Stimulated activated CD8-positive, alpha-beta memory T cell treated with anti-CD3 and anti-CD28 coated beads, Interleukin-7, amount 100 ng/mL, for 1 hour (primary cell): ENCODE measurements around the gene FILIP1.

Experiments
- DNase-seq, 2 donors: peaks; one replicate each; pipeline ENCODE4 v3.0.0-alpha.2; 2020; ENCODE audit warnings: low read depth in 2 of 2

FILIP1 gene

GRCh38 chr6:75268121-75268987 is 225.2 kb downstream of the FILIP1 start:
- no peak for DNase-seq

DNA sequence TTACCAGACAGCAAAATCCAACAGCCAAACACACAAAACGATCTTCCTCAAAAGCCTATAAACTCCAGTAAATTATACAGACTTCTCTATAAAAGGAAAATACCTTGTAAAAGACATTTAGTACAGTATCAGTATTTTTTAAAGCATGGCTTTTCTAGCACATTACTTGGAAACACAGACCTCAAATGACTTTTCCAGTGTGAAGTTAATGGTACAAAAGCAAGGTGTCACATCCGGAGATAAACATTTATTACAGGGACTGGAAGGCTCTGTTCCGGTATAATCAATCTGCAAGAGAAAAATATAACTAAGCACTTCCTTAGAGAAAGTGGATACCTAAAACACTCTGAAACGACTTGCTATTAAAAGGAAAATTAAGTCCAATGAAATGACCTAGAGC is 226.1 kb downstream of the FILIP1 start:
- no peak for DNase-seq

DNA sequence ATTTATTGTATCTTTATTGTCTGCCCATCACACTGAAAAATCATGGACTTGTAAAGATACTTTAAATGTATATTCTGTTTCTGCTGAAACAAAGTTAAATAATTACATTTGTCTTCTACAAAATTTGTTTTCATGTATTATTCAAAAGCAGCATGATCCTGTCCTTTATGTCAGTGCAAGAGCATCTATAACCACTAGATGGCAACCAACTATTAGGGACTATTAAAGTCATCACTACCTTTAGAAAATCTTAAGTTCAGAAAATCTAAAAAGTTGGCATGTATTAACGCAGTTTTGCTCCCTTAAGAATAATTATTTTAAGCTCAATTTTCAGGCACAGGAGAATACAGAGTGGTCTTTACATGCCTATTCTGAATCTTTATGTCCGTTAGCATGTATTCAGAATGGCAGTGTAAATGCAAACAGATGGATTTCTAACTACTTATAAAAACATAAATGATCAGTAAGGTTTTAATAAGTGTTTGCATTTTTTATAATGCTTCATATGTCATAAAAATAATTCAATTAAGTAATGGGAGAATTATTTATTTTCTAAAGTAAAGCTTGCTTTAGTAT is 226.8 kb downstream of the FILIP1 start:
- no peak for DNase-seq

DNA sequence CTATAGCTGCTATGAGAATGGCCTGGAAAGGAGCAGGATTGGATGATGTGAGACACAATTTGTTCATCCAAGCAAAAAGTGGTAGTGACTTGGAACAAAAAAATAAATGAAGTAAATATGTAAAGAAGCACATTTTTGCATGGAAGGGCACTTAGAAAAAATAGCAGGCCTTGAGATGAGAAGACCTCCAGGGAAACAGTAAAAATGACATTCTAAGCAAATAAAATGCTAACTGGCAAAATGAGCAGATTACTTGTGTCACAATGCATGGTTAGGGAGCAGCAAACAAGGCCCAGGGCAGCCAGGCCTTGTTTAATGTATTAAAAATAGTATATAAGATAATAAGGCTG is 230.2 kb downstream of the FILIP1 start:
- no peak for DNase-seq

DNA sequence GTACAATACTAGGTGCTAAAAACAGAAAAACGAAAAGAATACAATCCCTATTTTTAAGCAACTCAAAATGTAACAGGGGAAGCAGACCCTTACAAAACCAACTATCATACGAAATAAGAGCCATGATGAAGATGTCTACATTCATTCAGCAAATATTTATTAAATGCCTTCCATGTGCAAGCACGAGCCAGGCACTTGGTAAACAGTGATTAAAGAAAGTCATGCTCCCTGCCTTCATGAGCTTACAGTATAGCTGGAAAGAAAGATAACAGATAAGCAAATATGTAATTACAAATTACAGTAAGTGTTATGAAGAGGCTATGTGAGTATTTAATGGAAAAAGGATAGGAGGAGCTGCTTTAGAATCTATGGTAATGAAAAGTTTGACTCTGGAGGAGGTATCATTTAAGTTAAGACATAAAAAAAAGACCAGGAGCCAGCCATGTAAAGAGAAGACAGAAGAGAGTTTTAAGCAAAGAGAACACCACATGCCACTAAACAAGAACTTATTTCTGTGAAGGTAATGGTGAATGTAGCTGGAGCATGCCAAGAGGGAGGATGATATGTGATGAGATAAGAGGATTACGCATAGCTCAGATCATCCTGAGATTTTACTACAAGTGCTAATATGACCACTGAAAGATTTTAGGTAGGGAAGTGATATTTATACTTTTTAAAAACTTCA is 230.7 kb downstream of the FILIP1 start:
- DNase-seq = no peak

- DNase-seq = no peak
Measured at GRCh38 chr6:75261299-75261698, 232.3 kb downstream of the FILIP1 start.

DNA sequence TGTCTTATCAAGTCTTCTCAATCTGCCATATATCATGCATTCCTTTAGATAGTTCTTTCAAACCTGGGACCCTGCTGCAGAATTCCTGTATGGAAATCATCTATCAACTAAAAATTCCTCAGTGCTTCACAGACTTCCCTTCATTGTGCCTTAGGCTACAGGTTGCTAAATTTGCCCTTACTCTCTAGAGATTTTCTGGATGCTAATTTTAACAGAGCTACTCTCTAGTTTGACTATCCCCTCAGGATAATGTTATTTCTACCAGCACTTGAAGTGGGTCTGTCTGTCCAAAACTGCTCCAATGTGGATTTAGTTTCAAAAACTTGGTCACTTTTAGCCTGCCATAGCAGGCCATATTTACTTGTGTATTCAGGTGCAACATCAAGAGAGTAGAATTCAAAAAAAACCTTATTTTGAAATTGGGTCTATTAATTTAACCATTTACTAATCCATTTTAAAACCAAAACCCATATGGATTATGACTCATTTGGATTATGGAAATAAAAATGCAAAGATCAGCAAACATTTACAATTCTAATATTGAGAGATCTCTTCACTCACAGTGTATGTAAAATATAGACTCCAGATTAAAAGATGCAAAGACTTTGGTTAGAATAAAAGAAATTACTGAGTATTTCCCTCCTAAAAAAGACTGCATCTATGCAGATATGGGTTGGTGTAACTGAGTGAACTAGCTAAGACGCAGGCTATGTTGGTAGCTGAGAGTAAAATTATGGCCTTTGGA is 236.1 kb downstream of the FILIP1 start:
- no peak for DNase-seq

- no peak for DNase-seq
Measured at GRCh38 chr6:75250552-75250951, 243.0 kb downstream of the FILIP1 start.

GRCh38 chr6:75249837-75250236 is 243.8 kb downstream of the FILIP1 start:
- DNase-seq = no peak

DNA sequence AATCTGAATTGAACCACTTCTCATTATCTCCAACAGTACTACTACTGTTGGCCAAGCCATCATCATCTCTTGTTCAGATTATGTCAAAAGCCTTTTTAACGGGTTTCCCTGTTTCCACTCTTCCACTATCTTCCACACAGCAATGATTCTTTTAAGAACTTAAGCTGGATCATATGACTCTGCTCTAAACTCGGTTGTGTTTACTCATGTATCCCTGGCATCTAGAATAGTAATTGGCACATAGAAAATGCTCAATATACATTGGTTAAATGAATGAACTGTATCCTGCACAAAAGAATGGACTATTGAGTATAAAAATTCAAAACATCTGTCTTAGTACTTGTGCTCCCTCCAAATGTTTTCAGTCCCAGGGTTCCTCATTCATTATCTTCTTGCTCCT is 247.2 kb downstream of the FILIP1 start:
- DNase-seq = no peak

- no peak for DNase-seq
Measured at GRCh38 chr6:75244063-75244584, 249.5 kb downstream of the FILIP1 start.

DNA sequence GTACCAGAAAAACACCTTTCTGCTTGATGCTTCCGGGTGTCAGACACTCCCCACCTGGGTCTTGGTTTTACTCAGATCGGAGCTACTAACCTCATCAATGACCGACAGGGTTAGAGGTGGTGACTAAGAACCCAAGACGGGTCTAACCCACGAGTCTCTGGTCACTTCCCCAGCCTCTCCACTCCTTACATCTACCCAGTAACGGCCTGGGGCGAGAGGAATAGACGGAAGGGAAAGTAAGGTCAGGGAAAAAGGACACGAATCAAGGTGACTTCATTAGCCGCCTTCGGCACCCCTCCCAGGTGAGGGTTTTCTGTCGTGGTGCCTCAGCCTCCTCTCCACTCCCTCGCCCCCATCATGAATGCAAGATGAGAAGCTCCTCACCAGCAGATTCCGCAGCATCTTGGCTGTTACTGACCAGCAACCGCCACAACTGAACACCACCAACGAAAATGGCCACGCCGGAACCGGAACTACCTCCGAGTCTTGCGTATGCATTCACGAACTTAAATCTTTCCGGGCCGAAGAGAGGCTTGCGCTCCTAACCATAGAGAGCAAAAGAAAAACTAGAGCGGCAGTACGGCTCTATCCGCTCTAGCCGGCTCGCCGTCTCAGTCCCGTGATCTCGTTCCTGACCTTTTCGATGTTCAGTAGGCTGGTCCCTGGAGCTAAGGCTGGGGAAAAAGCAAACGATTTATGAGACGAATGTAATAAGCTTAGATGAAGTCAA is 250.1 kb downstream of the FILIP1 start, which contains the start of gene COX7A2:
Gene COX7A2 (minus strand): TSS at position 469 of the 730 bp plus-strand sequence. CDS start 67 bp downstream, at position 402.
- DNase-seq = peak; percentile 61 to 72
